ENCODE measurements around the gene FAF1. TPM values are rescaled to one million over a fixed set of nuclear protein-coding genes. Genes with fewer than 3 reads are reported as not detected.
"Not testable (repeated sequence)": the region's sequence is repeated elsewhere in the genome, so short reads cannot be mapped to it uniquely, and the experiment has no call there.

Gene FAF1
- total RNA-seq, 1 donor from 2014 or later: 46.4 TPM

DNA sequence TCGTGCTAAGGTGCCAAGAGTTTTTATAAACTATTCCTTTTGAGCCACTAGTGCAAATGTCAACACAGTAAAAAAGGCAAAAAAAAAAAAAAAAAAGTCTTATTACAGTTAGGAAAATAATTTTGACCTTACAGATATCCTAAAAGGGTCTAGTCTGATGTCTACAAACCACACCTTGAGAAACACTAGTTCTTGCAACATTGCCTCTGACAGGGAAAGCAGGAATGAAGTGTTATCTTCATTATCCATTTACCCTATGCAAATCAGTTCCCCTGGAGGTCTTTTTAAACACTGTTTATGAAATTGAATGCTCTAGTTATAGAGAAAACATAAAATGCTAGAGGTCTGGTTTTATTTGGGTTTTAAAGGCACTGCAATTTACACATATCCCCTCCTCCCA lies 421.6 kb downstream of the FAF1 start:
- H3K27me3 ChIP-seq: no peaks in the 10 kb centered on the region
- peaks cover 12% of the 10 kb centered on the region for H3K36me3 ChIP-seq
- intact Hi-C loops (cut with DNase I): no loop called here
- H3K27ac ChIP-seq: no peak overlapping the region
- ATAC-seq (no peak), DNase-seq (no peak)
- no peak overlapping the region for H3K4me3 ChIP-seq
- no peak for TF ChIP-seq CTCF (IDR thresholded peaks at IDR 0.05)
- H3K9me3 ChIP-seq: no peaks in the 10 kb centered on the region
- no peaks in the 10 kb centered on the region for H3K4me1 ChIP-seq

GRCh38 chr1:50531601-50532000 lies 428.5 kb downstream of the FAF1 start:
- intact Hi-C loops (cut with DNase I): no loop called here
- no peaks in the 10 kb centered on the region for H3K36me3 ChIP-seq
- DNase-seq (no peak), ATAC-seq (no peak)
- no peak for TF ChIP-seq CTCF (IDR thresholded peaks at IDR 0.05)
- H3K4me3 ChIP-seq: no peak overlapping the region
- no peaks in the 10 kb centered on the region for H3K27me3 ChIP-seq
- no peaks in the 10 kb centered on the region for H3K4me1 ChIP-seq
- H3K9me3 ChIP-seq: no peaks in the 10 kb centered on the region
- H3K27ac ChIP-seq: no peak overlapping the region

DNA sequence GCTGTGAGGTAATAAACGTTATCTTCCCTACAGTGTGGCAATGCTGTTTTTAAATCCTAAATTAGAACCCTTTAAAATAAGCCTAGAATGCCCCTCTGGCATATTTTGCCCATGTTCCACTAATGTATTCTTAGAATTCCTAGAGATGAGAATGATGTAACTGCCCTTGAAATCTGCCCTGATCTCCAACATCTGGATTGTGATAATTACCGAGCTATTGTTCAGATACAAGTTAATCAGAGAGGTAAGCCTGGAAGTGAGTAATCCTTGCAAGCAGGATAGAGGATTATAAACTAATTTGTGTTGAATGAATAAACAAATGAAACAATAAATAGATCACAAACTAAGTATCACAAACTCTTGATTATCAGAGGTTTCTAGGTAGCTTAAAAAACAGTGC lies 429.0 kb downstream of the FAF1 start:
- Histone ChIP-seq H3K4me3 (no peak overlapping the region), H3K36me3 (no peaks in the 10 kb centered on the region), H3K27me3 (no peaks in the 10 kb centered on the region), H3K9me3 (no peaks in the 10 kb centered on the region), H3K27ac (no peak overlapping the region), H3K4me1 (no peaks in the 10 kb centered on the region)
- no peak for TF ChIP-seq CTCF (IDR thresholded peaks at IDR 0.05)
- ATAC-seq: no peak
- intact Hi-C loops (cut with DNase I): no loop called here
- DNase-seq: no peak

GRCh38 chr1:50529510-50529909 lies 430.6 kb downstream of the FAF1 start:
- no peak overlapping the region for H3K27ac ChIP-seq
- no peak for TF ChIP-seq CTCF (IDR thresholded peaks at IDR 0.05)
- no peak overlapping the region for H3K4me3 ChIP-seq
- H3K36me3 ChIP-seq: no peaks in the 10 kb centered on the region
- H3K4me1 ChIP-seq: no peaks in the 10 kb centered on the region
- ATAC-seq: no peak
- no peaks in the 10 kb centered on the region for H3K27me3 ChIP-seq
- no peak for DNase-seq
- H3K9me3 ChIP-seq: no peaks in the 10 kb centered on the region
- intact Hi-C loops (cut with DNase I): no loop called here

DNA sequence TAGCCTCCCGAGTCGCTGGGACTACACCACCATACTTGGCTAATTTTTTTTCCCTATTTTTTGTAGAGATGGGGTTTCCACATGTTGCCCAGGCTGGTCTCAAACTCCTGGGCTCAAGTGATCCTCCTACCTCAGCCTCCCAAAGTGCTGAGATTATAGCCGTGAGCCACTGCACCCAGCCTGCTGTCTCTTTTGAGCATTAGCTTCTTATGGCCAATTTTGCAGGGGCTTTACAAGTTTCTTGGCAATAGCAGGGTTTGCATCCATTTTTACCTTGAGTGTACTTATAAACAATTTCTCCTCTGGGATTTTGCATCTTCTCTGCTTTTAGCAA lies 432.1 kb downstream of the FAF1 start:
- intact Hi-C loops (cut with DNase I); H3K27me3 ChIP-seq; H3K4me1 ChIP-seq; DNase-seq; H3K27ac ChIP-seq; H3K9me3 ChIP-seq; H3K4me3 ChIP-seq; ATAC-seq; H3K36me3 ChIP-seq: not testable (repeated sequence)

GRCh38 chr1:50527249-50527986 lies 432.6 kb downstream of the FAF1 start:
- H3K4me3 ChIP-seq: no peak overlapping the region

More at GRCh38 chr1:50527249-50527986, 432.6 kb downstream of the FAF1 start:
- Histone ChIP-seq H3K27ac (no peak overlapping the region), H3K27me3 (no peaks in the 10 kb centered on the region), H3K9me3 (no peaks in the 10 kb centered on the region), H3K4me1 (no peaks in the 10 kb centered on the region), H3K36me3 (no peaks in the 10 kb centered on the region)
- ATAC-seq (no peak), DNase-seq (no peak)
- intact Hi-C loops (cut with DNase I): no loop called here
- no peak for TF ChIP-seq CTCF (IDR thresholded peaks at IDR 0.05)
